Activated CD4-positive, alpha-beta T cell treated with anti-CD3 and anti-CD28 coated beads, Interleukin-2, Interleukin-6, amounts not matched to agents 100 ng/mL and 50 ng/mL, durations not matched to agents 16 hours and 8 hours (primary cell): ENCODE results near the gene TKTL1.

ENCODE experiments used
- DNase-seq: peaks from one replicate; pipeline ENCODE4 v3.0.0-alpha.2; 2020

The TKTL1 gene

GRCh38 chrX:154379569-154379951 is 84.0 kb downstream of the TKTL1 start:
- DNase-seq: no peak
